ENCODE measurements around the gene CCDC170. TPM values are rescaled to one million over a fixed set of nuclear protein-coding genes. Genes with fewer than 3 reads are reported as not detected.

Gene CCDC170
- total RNA-seq, 1 experiment from 2014 or later = 0.12 TPM

- TF ChIP-seq MAX (IDR thresholded peaks at IDR 0.05) = peak; percentile 72
- no peak for TF ChIP-seq EZH2phosphoT487 (IDR thresholded peaks at IDR 0.05; ENCODE audit: borderline replicate concordance)
- peak; percentile 20; the same call in 1 of the 2 replicates for TF ChIP-seq RAD21 (IDR thresholded peaks at IDR 0.05; ENCODE audit: low read depth)
- no peak for TF ChIP-seq POLR2A (IDR thresholded peaks at IDR 0.05; ENCODE audit: borderline replicate concordance, extremely low read depth, insufficient read depth, insufficient read length)
- TF ChIP-seq TCF7L2 (IDR thresholded peaks at IDR 0.05; ENCODE audit: borderline replicate concordance, extremely low read depth, insufficient read depth, insufficient read length) = peak; percentile 58
Observed at GRCh38 chr6:151627689-151628444, 134.1 kb downstream of the CCDC170 start (continued).

GRCh38 chr6:151629791-151630190 lies 136.0 kb downstream of the CCDC170 start:
- ATAC-seq = no peak
- H3K27ac ChIP-seq (ENCODE audit: low read depth, low read length) = no peak overlapping the region
- ChIA-PET RAD21 (ENCODE audit: low non-redundant PET in 1 of 2, low total read pairs in 2 of 2, uncharacterized antibody in 2 of 2, unreplicated experiment in 2 of 2) (no interaction called here), POLR2A (no interaction called here), CTCF (interaction anchor here (1.2 kb wide), 1 partner anchor 135 kb away, joined by 3 read pairs; no protein-coding TSS in a partner anchor)
- intact Hi-C loops (cut with micrococcal nuclease) = no loop called here
- no peak for DNase-seq (ENCODE audit: low read depth, low spot score)
- no peaks in the 10 kb centered on the region for H3K9me2 ChIP-seq (ENCODE audit: insufficient read depth)
- H3K27me3 ChIP-seq (ENCODE audit: insufficient read depth, low read length) = no peaks in the 10 kb centered on the region
- no peaks in the 10 kb centered on the region for H3K36me3 ChIP-seq (ENCODE audit: control insufficient read depth in 1 of 2, insufficient read depth in 2 of 2, low read length in 2 of 2)
- H4K20me1 ChIP-seq (ENCODE audit: insufficient read depth) = no peaks in the 10 kb centered on the region
- H3K79me2 ChIP-seq (ENCODE audit: insufficient read depth, low read length) = no peaks in the 10 kb centered on the region
- H3K4me1 ChIP-seq (ENCODE audit: control insufficient read depth in 1 of 2, insufficient read depth in 2 of 2, low read length in 2 of 2) = peaks cover 12 to 30% of the 10 kb centered on the region in 2 experiments
- H3K4me2 ChIP-seq (ENCODE audit: low read length) = no peak overlapping the region
- TF ChIP-seq ELF1 (IDR thresholded peaks at IDR 0.05; ENCODE audit: borderline replicate concordance, low read depth) (0 out of 2 replicates have a peak, but pooled peaks have one; percentile 5), SRF (IDR thresholded peaks at IDR 0.05; ENCODE audit: low read depth) (no peak), RAD21 (IDR thresholded peaks at IDR 0.05; ENCODE audit: low read depth) (no peak)
- BruUV-seq (replicated peaks) = no TSS peak
- no peak overlapping the region for H3K4me3 ChIP-seq (replicated peaks in 1 of 2; ENCODE audit: low read depth in 1 of 2, low read length in 2 of 2)
- H3K9ac ChIP-seq (ENCODE audit: low read length) = no peak overlapping the region
- no peaks in the 10 kb centered on the region for H3K9me3 ChIP-seq (ENCODE audit: control insufficient read depth in 1 of 2, insufficient read depth in 1 of 2, low read depth in 1 of 2, low read length in 2 of 2)
- no peak overlapping the region for H2AFZ ChIP-seq (ENCODE audit: low read depth, low read length, poor library complexity, severe bottlenecking)

DNA sequence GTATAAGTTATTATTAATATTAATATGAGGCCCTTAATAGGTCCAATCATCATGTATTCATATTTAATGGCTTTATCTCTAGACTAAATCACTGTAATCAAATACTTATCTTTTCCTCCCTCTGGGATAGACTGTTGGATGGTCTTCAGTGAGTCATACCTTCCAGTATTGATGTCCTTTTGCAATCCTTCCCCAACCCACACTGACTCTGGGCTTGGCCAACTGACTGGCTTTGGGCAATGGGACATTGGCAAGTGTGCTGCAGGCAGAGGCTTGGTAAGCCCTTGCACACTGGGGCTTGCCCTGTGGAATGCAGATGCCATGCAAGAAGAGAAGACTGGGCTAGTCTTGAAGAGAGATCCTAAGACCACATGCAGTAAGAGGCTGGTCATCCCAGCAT lies 136.6 kb downstream of the CCDC170 start:
- Histone ChIP-seq H3K4me1 (ENCODE audit: control insufficient read depth in 1 of 2, insufficient read depth in 2 of 2, low read length in 2 of 2) (peaks cover 12 to 30% of the 10 kb centered on the region in 2 experiments), H3K9ac (ENCODE audit: low read length) (no peak overlapping the region), H3K4me2 (ENCODE audit: low read length) (no peak overlapping the region), H3K9me2 (ENCODE audit: insufficient read depth) (no peaks in the 10 kb centered on the region), H2AFZ (ENCODE audit: low read depth, low read length, poor library complexity, severe bottlenecking) (no peak overlapping the region), H3K4me3 (replicated peaks in 1 of 2; ENCODE audit: low read depth in 1 of 2, low read length in 2 of 2) (no peak overlapping the region), H3K79me2 (ENCODE audit: insufficient read depth, low read length) (no peaks in the 10 kb centered on the region), H3K27ac (ENCODE audit: low read depth, low read length) (no peak overlapping the region), H3K9me3 (ENCODE audit: control insufficient read depth in 1 of 2, insufficient read depth in 1 of 2, low read depth in 1 of 2, low read length in 2 of 2) (no peaks in the 10 kb centered on the region), H3K36me3 (ENCODE audit: control insufficient read depth in 1 of 2, insufficient read depth in 2 of 2, low read length in 2 of 2) (no peaks in the 10 kb centered on the region), H4K20me1 (ENCODE audit: insufficient read depth) (no peaks in the 10 kb centered on the region), H3K27me3 (ENCODE audit: insufficient read depth, low read length) (no peaks in the 10 kb centered on the region)
- no peak for ATAC-seq
- ChIA-PET RAD21 (ENCODE audit: low non-redundant PET in 1 of 2, low total read pairs in 2 of 2, uncharacterized antibody in 2 of 2, unreplicated experiment in 2 of 2) (no interaction called here), CTCF (no interaction called here), POLR2A (no interaction called here)
- DNase-seq (ENCODE audit: low read depth, low spot score) = no peak
- intact Hi-C loops (cut with micrococcal nuclease) = no loop called here
- no TSS peak for BruUV-seq (replicated peaks)
- TF ChIP-seq CTCF (IDR thresholded peaks at IDR 0.05 in 2 of 3, conservative IDR thresholded peaks at IDR 0.05 in 1 of 3; ENCODE audit: borderline replicate concordance in 1 of 3, insufficient read depth in 1 of 3, low read depth in 2 of 3, low read length in 2 of 3) = no peak
- 0 out of 2 replicates have a peak, but pooled peaks have one; percentile 24 for TF ChIP-seq CEBPB (IDR thresholded peaks at IDR 0.05; ENCODE audit: low read depth)
